ENCODE results near the gene WDR11. TPM values are rescaled to one million over a fixed set of nuclear protein-coding genes. Genes with fewer than 3 reads are reported as not detected.

Gene WDR11
- total RNA-seq, result 44.2 TPM
- long read RNA-seq, partial matches to known transcripts, result 10 of 14 reads
- long read RNA-seq, other reads (novel, unspliced or antisense), result 3 of 14 reads

GRCh38 chr10:120850911-120851865, at the start of gene WDR11:
Gene WDR11, plus strand, starts transcription at chr10:120851362. Its CDS starts 59 bp downstream, at chr10:120851421.
- DNase-seq (ENCODE audit: low spot score), result peak; percentile 94

- no peak for DNase-seq (ENCODE audit: low spot score)
These were observed 48.2 kb upstream of the WDR11 start for GRCh38 chr10:120802935-120803334.

- no peak for DNase-seq (ENCODE audit: low spot score)
These were observed 47.2 kb upstream of the WDR11 start for GRCh38 chr10:120803972-120804371.

- DNase-seq (ENCODE audit: low spot score), result no peak
These were observed 45.9 kb upstream of the WDR11 start for GRCh38 chr10:120805014-120805812.

GRCh38 chr10:120806081-120806480, 45.1 kb upstream of the WDR11 start:
- DNase-seq (ENCODE audit: low spot score), result no peak

- DNase-seq (ENCODE audit: low spot score), result no peak
These were observed 40.9 kb upstream of the WDR11 start for GRCh38 chr10:120810298-120810697.

GRCh38 chr10:120813085-120813484, 38.1 kb upstream of the WDR11 start:
- DNase-seq (ENCODE audit: low spot score), result no peak

- DNase-seq (ENCODE audit: low spot score), result no peak
These were observed 32.9 kb upstream of the WDR11 start for GRCh38 chr10:120818301-120818700.

- DNase-seq (ENCODE audit: low spot score), result no peak
These were observed 31.8 kb upstream of the WDR11 start for GRCh38 chr10:120819366-120819765.

GRCh38 chr10:120823266-120823665, 27.9 kb upstream of the WDR11 start:
- no peak for DNase-seq (ENCODE audit: low spot score)

- DNase-seq (ENCODE audit: low spot score), result no peak
These were observed 26.3 kb upstream of the WDR11 start for GRCh38 chr10:120824881-120825309.

GRCh38 chr10:120825878-120826769, 25.0 kb upstream of the WDR11 start:
- no peak for DNase-seq (ENCODE audit: low spot score)

- no peak for DNase-seq (ENCODE audit: low spot score)
These were observed 23.8 kb upstream of the WDR11 start for GRCh38 chr10:120827251-120827875.

GRCh38 chr10:120828763-120829319, 22.3 kb upstream of the WDR11 start:
- DNase-seq (ENCODE audit: low spot score), result no peak

- no peak for DNase-seq (ENCODE audit: low spot score)
These were observed 19.1 kb upstream of the WDR11 start for GRCh38 chr10:120832106-120832505.

- DNase-seq (ENCODE audit: low spot score), result no peak
These were observed 17.8 kb upstream of the WDR11 start for GRCh38 chr10:120833222-120833928.

GRCh38 chr10:120835603-120836002, 15.6 kb upstream of the WDR11 start:
- DNase-seq (ENCODE audit: low spot score), result no peak

- DNase-seq (ENCODE audit: low spot score), result no peak
These were observed 12.2 kb upstream of the WDR11 start for GRCh38 chr10:120838941-120839340.

- DNase-seq (ENCODE audit: low spot score), result no peak
These were observed 9.5 kb upstream of the WDR11 start for GRCh38 chr10:120841522-120842189.

All from mesenteric fat pad (tissue), 1 donor.